Measurements from ENCODE around the gene ZNF146.
"Not testable (repeated sequence)": the region's sequence is repeated elsewhere in the genome, so short reads cannot be mapped to it uniquely, and the experiment has no call there.

ZNF146 gene

DNA sequence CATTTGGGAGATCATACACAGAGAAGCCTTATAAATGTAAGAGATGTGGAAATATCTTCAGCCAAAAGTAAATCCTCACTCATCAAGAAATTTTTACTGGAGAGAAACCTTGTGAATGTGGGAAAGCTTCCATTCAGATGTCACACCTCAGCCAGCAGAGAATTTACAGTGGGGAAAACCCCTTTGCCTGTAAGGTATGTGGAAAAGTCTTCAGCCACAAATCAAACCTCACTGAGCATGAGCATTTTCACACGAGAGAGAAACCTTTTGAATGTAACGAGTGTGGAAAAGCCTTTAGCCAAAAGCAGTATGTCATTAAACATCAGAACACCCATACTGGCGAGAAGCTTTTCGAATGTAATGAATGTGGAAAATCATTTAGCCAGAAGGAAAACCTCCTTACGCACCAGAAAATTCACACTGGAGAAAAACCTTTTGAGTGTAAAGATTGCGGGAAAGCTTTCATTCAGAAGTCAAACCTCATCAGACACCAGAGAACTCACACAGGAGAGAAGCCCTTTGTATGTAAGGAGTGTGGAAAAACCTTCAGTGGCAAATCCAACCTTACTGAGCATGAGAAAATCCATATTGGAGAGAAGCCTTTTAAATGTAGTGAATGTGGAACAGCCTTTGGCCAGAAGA lies 21.5 kb downstream of the ZNF146 start:
- DNase-seq = no peak

DNA sequence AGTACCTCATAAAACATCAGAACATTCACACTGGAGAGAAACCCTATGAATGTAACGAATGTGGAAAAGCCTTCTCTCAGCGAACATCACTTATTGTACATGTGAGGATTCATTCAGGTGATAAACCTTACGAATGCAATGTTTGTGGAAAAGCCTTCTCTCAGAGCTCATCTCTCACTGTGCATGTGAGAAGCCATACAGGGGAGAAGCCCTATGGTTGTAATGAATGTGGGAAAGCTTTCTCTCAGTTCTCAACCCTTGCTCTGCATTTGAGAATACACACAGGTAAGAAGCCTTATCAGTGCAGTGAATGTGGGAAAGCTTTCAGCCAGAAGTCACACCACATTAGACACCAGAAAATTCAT lies 22.0 kb downstream of the ZNF146 start:
- no peak for DNase-seq

DNA sequence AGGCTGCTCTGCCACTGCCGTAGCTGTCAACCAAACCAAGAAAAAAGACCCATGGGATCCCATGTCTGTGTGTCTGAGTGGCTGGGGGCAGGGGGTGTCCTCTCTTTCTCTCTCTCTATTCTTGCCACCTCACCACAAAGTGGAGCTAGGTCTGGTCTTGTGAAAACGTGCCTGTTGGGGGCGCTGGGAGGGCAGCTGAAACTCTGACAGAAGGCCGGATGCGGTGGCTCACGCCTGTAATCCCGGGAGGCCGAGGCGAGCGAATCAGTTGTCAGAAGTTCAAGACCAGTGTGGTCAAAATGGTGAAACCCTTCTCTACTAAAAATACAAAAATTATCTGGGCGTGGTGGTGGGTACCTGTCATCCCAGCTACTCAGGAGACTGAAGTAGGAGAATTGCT lies 29.2 kb downstream of the ZNF146 start:
- no peak for DNase-seq

DNA sequence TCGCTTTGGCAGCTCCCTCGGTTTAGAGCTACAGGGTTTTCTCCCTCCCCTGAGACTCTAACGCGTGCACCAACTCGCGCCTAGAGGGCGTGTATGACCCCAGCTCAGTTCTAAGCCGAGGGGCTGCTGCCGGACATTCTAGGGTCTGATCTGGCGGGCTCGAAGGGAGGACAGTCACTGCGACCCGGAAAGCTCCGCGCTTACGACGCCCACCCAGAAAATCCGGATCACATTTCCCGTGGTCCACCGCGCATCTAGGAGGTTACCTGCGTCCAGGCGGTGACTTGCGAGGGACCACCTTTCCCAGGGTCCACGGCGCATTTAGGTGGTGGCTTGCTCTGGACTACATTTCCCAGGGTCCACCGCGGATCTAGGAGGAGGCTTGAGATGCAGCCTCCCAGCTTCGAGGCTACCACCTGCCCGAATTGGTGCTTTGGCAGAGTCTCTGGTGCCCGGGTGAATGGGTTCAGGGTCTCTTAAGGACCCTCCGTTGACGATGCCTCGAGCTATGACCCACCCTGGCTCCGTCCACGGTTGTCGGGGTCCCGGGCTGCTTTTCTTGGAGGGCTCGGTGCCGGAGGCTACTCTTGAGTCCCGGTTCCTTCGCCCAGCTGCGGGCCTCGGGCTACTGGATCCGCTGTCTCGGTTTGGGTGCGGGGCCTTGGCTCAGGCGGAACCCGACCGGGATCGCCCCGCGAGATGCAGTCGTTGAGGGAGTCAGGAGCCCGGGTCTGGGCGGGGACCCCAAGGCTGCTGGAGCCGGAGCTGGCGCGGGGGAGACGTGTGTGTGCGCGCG lies 30.5 kb downstream of the ZNF146 start:
- DNase-seq = no peak

DNA sequence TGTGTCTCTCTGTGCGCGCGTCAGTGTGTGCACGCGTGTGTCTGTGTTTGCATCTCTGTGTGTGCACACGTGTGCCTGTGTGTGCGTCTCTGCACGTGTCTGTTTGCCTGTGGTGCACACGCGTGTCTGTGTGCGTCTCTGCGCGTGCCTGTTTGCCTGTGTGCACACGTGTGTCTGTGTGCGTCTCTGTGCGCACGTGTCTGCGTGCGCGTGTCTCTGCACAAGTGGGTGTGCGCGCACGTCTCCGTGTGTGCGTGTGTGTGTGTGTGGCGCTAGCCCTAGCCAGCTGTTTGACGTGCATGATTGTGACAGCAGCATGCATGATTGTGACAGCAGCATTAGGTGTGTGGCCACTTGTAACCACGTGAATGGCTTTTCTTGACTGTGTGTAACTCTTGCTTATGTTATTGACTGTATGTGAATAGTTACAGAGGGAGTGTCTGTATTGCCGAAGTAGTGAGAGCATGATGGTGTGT lies 31.1 kb downstream of the ZNF146 start:
- no peak for DNase-seq

DNA sequence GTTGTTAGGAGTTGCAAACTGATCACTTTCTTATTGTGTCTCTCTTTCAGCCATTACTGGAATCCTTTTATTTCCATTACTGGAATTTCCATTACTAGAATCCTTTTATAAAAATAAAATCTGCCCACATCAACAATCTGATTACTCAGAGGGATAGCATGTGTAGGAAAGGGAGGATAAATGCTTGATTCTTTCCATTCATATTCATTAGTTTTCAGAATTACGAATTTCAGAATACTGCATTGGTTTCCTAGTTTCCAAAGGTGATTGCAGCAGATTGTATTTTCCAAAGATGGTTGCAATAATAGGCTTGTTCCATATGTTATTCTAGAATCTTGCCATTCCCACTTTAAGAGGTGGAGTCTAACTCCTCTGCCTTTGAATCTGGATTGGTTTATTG lies 37.1 kb downstream of the ZNF146 start:
- no peak for DNase-seq

DNA sequence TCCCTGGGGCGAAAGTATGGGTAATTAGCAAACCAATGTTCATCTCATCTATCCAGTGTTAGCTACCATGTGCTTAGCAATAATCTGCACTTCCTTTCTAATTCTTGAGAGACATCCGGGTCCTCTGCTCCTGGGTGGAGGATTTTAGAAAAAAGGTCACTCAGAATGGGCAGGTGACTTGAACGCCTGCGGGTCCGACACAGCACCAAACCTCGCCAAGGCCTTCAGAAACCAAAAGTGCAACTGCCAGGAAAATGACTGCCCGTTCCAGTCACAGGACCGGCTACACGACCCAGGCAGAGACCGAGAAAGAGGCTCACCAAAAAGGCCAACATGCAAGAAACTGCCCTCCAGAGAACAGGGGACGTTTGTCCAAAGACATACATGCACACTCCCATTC lies 39.9 kb downstream of the ZNF146 start:
- no peak for DNase-seq

DNA sequence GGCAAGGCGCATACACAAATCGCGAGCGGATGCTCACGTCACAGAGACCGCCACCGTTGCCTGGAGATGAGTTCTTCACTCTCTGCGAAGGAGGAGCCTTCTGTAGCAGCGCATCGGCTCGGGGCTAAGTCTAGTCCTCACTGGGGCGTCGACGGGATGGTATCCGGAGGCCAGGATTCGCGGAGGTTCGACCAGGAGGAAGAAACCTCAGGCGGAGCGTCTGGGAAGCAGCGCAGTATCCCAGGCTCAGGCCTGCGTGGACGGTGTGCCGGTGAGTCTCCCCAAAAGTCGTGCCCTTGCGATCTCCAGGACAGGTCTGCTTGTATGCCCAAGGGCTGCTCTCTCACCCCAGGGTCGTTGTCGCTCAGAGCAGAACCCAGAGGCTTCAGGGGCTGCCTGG lies 40.4 kb downstream of the ZNF146 start:
- no peak for DNase-seq

DNA sequence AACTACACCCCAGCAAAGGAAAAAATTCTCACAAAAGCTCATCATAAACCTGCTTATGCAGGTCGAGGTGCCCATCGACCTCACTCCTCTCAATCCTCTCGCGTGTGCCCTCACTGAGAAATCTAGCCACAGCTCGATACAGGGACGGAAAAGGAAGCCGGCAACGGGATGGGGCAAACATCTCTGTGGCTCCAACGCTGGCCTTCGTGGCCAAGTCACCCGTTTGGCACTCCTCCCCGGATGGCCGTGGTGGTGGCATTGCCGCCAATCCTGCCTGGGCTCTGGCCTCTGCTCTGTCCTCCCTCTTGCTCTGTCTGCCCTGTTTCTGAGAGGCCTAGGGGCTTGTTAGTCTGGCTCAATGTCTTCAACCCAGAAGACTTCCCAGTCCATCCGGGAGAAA lies 41.2 kb downstream of the ZNF146 start:
- DNase-seq = no peak

DNA sequence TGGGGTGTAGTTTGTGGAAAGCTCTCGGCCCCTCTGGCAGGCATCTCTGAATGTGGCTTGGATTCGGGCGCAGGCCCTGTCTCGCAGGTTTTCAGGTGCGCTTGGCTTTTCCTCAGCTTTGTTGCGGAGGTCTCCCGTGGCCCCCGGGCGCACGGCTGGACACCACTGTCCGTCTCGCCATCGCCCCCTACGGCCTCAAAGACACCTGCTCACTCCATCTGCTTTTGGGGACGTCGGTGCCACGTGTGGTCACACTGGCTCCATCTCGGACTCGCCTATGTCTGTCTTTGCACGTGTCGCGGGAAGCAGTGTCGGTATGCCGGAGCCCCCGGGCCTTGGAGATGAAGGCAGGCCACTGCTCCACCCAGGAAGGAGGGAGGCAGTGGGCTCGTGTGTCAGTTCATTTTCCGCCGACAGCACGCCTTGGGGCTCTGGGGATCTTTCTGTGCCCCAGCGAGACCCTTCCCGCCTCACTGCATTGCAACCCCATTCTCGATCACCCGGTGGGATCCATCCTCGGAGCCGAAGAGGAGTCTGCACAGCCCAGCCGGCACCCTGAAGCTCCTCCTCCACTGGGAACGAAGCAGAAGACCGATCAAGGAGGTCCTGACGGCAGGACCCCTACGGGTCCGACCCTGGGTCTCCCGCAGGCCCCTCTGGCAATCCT lies 42.1 kb downstream of the ZNF146 start:
- DNase-seq = no peak

DNA sequence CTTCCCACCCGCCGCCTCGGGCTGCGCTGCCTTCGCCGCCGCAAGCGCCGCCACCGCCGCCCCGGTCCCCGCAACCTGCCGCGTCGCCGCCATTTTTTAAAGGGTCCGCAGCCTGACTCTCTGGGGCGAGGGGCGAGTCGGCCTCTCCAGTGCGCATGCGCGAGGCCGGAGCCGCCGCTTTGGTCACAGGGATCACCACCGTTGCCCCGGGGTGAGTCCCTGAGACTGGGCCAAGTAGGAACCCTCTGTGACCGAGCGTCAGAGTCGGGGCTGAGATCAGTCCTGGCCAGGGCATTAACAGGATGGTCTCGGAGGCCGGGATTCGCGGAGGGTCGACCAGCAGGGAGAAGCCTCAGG lies 42.6 kb downstream of the ZNF146 start:
- no peak for DNase-seq

DNA sequence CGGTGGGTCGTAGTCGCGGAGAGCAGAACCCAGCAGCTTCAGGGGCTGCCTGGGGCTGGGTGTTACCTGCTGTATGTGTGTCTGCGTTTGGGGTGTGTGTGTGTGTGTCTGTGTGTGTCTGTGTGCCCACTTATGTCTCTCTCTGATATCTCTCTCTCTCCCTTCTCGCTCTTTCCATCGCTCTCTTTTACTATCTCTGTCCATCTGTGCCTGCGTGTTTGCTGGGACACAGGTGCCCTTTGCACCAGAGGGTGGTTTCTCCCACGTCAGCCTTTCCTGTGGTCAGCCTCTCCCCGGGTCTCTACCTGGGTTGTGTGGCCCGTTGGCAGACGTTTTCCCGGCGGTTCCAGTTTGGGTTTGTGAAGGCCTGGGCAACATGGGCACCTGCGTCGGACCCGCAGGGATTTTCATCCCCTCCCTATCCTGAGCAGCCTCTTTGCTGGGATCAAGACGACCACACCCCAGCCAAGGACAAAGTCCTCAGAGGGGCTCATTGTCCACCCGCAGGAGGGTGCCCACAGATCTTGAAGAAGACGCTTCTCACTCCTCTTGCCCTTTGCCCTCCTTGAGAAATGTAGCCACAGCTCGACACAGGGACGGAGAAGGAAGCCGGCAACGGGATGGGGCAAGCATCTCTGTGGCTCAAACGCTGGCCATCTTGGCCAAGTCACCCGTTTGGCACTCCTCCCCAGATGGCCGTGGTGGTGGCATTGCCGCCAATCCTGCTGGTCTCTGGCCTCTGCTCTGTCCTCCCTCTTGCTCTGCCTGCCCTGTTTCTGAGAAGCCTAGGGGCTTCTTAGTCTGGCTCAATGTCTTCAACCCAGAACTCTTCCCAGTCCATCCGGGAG lies 43.3 kb downstream of the ZNF146 start:
- no peak for DNase-seq

DNA sequence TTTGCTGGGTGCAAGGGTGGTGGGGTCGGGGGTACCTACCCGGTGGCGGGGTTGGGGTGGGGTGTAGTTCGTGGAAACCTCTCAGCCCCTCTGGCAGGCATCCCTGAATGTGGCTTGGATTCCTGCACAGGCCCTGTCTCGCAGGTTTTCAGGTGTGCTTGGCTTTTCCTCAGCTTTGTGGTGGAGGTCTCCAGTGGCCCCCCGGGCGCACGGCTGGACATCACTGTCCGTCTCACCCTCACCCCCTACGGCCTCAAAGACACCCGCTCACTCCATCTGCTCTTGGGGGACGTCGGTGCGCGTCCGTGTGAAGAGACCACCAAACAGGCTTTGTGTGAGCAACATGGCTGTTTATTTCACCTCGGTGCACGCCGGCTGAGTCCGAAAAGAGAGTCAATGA lies 44.3 kb downstream of the ZNF146 start:
- no peak for DNase-seq

DNA sequence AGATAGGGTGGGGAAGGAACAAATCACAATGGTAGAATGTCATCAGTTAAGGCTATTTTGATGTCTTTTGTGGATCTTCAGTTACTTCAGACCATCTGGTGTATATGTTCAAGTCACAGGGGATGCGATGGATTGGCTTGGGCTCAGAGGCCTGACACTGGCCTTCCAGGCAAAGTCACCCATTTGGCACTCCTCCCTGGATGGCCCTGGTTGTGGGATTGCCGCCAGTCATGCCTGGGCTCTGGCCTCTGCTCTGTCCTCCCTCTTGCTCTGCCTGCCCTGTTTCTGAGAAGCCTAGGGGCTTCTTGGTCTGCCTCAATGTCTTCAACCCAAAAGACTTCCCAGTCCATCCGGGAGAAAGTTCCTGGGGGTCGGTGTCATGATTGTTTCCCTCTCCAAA lies 50.2 kb downstream of the ZNF146 start:
- DNase-seq = no peak

DNA sequence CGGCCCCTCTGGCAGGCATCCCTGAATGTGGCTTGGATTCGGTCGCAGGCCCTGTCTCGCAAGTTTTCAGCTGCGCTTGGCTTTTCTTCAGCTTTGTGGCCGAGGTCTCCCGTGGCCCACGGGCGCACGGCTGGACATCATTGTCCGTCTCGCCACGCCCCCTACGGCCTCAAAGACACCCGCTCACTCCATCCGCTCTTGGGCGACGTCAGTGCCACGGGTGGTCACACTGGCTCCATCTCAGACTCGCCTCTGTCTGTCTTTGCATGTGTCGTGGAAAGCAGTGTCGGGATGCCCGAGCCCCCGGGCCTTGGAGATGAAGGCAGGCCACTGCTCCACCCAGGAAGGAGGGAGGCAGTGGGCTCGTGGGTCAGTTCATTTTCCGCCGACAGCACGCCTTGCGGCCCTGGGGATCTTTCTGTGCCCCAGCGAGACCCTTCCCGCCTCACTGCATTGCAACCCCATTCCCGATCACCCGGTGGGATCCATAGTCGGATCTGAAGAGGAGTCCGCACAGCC lies 51.0 kb downstream of the ZNF146 start:
- DNase-seq = no peak

DNA sequence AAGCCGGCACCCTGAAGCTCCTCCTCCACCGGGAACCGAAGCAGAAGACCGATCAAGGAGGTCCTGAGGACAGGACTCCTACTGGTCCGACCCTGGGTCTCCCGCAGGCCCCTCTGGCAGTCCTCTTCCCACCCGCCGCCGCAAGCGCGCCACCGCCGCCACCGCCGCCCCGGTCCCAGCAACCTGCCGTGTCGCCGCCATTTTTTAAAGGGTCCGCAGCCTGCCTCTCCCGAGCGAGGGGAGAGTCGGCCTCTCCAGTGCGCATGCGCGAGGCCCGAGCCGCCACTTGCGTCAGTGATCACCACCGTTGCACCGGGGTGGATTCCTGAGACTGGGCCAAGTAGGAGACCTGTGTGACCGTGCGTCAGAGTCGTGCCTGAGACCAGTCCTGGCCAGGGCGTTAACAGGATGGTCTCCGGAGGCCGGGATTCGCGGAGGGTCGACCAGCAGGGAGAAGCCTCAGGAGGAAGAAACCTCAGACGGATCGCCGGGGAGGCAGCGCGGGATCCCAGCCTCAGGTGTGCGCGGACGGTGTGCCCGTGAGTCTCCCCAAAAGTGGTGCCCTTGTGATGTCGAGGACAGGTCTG lies 51.6 kb downstream of the ZNF146 start:
- no peak for DNase-seq

DNA sequence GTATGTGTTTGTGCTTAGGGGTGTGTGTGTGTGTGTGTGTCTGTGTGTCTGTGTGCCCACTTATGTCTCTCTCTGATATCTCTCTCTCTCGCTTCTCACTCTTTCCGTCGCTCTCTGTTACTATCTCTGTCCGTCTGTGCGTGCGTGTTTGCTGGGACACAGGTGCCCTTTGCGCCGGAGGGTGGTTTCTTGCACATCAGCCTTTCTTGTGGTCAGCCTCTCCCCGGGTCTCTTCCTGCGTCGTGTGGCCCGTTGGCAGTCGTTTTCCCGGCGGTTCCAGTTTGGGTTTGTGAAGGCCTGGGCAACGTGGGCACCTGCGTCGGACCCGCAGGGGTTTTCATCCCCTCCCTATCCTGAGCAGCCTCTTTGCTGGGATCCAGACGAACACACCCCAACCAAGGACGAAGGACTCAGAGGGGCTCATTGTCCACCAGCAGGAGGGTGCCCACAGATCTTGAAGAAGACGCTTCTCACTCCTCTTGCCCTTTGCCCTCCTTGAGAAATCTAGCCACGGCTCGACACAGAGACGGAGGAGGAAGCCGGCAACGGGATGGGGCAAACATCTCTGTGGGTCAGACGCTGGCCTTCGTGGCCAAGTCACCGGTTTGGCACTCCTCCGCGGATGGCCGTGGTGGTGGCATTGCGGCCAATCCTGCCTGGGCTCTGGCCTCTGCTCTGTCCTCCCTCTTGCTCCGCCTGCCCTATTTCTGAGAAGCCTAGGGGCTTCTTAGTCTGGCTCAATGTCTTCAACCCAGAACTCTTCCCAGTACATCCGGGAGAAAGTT lies 52.3 kb downstream of the ZNF146 start:
- DNase-seq = no peak

DNA sequence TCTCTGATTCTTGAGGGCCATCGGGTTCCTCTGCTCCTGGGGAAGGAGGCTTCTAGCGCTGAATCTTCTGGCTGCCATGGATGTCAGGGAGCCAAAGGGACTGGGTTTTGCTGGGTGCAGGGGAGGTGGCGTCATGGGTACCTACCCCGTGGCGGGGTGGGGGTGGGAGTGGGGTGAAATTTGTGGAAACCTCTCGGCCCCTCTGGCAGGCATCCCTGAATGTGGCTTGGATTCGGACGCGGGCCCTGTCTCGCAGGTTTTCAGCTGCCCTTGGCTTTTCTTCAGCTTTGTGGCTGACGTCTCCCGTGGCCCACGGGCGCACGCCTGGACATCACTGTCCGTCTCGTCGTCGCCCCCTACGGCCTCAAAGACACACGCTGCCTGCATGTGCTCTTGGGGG lies 53.2 kb downstream of the ZNF146 start:
- not testable (repeated sequence) for DNase-seq

DNA sequence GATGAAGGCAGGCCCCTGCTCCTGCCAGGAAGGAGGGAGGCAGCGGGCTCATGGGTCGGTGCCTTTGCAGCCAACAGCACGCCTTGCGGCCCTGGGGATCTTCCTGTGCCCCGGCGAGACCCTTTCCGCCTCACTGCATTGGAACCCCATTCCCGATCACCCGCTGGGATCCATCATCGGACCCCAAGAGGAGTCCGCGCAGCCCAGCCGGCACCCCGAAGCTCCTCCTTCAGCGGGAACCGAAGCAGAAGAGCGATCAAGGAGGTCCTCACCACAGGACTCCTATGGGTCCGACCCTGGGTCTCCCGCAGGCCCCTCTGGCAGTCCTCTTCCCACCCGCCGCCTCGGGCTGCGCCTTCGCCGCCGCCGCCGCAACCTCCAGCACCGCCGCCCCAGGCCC lies 53.7 kb downstream of the ZNF146 start:
- DNase-seq = not testable (repeated sequence)

DNA sequence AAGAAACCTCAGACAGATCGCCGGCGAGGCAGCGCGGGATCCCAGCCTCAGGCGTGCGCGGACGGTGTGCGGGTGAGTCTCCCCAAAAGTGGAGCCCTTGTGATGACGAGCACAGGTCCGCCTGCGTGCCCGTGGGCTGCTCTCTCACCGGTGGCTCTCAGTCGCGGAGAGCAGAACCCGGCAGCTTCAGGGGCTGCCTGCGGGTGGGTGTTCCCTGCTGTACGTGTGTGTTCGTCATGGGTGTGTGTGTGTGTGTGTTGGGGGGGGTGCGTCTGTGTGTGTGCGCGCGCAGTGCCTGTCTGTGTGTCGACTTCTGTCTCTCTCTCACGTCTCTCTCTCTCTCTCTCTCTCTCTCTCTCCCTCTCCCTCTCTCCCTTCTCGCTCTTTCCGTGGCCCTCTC lies 54.4 kb downstream of the ZNF146 start:
- DNase-seq = not testable (repeated sequence)

All from amniotic stem cell (primary cell).